Gastrocnemius medialis (tissue), 4 donors: Measurements from ENCODE around the gene DSP. TPM values are rescaled to one million over a fixed set of nuclear protein-coding genes. Genes with fewer than 3 reads are reported as not detected.

Source experiments
- ATAC-seq, 2 donors: fragments of 150-250 bp; one replicate each; pipeline ENCODE4 v1.9.1; 2016
- DNase-seq, 2 donors: peaks; one replicate each; pipeline ENCODE4 v3.0.0-alpha.2; 2019
- H3K27ac ChIP-seq, 4 donors: fragments of 200-600 bp; sonication (generic); 1 replicate in 1 of 4; 2 replicates in 3 of 4; pipeline ENCODE4 v1.5.1; 2016 to 2018; ENCODE audit warnings: mild to moderate bottlenecking in 2 of 4, moderate library complexity in 1 of 4
- H3K27me3 ChIP-seq, 3 donors: fragments of 200-600 bp; sonication (generic) in 2 of 3; 1 replicate in 1 of 3; 2 replicates in 2 of 3; pipeline versions ENCODE4 v1.5.1 to v1.6.0; 2016 to 2019; ENCODE audit warnings: mild to moderate bottlenecking in 1 of 3, moderate library complexity in 1 of 3
- H3K36me3 ChIP-seq, 2 donors: fragments of 200-600 bp; sonication (generic) in 1 of 2; one replicate each; pipeline ENCODE4 v1.5.1; 2017 to 2018
- H3K4me1 ChIP-seq, 2 donors: fragments of 200-600 bp; sonication (generic) in 1 of 2; one replicate each; pipeline ENCODE4 v1.5.1; 2016 to 2017; ENCODE audit warnings: mild to moderate bottlenecking in 2 of 2
- H3K4me3 ChIP-seq, 4 donors: fragments of 200-600 bp; sonication (generic) in 3 of 4; 1 replicate in 1 of 4; 2 replicates in 3 of 4; pipeline ENCODE4 v1.5.1; 2016 to 2019; ENCODE audit warnings: mild to moderate bottlenecking in 2 of 4
- H3K9me3 ChIP-seq, 3 donors: fragments of 200-600 bp; sonication (generic) in 2 of 3; 1 replicate in 1 of 3; 2 replicates in 2 of 3; pipeline ENCODE4 v1.5.1; 2016 to 2019
- CTCF ChIP-seq, 5 experiments: fragments of 450-650 bp in 3 of 5; fragments of 200-600 bp in 2 of 5; sonication (generic) in 2 of 5; IDR thresholded peaks in 4 of 5; conservative IDR thresholded peaks in 1 of 5; 1 replicate in 4 of 5; 2 replicates in 1 of 5; pipeline ENCODE4 v1.5.1; 2016 to 2019; ENCODE audit warnings: antibody characterized with exemption in 5 of 5, mild to moderate bottlenecking in 3 of 5, moderate library complexity in 3 of 5
- POLR2A ChIP-seq, 2 donors: fragments of 450-650 bp; IDR thresholded peaks; one replicate each; pipeline ENCODE4 v1.6.1; 2017; ENCODE audit warnings: antibody characterized with exemption in 2 of 2, mild to moderate bottlenecking in 2 of 2, moderate library complexity in 2 of 2
- in situ Hi-C, 4 donors: fragments of 200-750 bp; cut with MboI; loops; one replicate each; pipeline versions ENCODE4 v1.15.0 to v1.8.0; 2017; ENCODE audit warnings: low sequenced_read_pairs in 4 of 4
- intact Hi-C: fragments of 100-400 bp; cut with DNase I; formaldehyde crosslinking; loops from one replicate; pipeline ENCODE4 v1.15.1; 2023; ENCODE audit warnings: low total_unique reads
- total RNA-seq, 4 donors: library from RNA; depleted of rRNA; stranded (reverse); fragments of >200 nt; gene quantifications; one replicate each; pipeline versions ENCODE4 v1.1.0 to v1.2.3, GENCODE V29; 2016

Gene DSP
- total RNA-seq, 4 donors from 2014 or later = 0.31 to 1.1 (median 0.65) TPM

GRCh38 chr6:7615611-7616383 lies 74.3 kb downstream of the DSP start:
- H3K4me1 ChIP-seq = no peaks in the 10 kb centered on the region
- H3K9me3 ChIP-seq = no peaks in the 10 kb centered on the region
- TF ChIP-seq CTCF (IDR thresholded peaks at IDR 0.05 in 4 of 5, conservative IDR thresholded peaks at IDR 0.05 in 1 of 5) (peak; percentile 46 to 67 (median 58)), POLR2A (IDR thresholded peaks at IDR 0.05) (no peak)
- H3K4me3 ChIP-seq = no peak overlapping the region
- no peak overlapping the region for H3K27ac ChIP-seq
- DNase-seq (no peak), ATAC-seq (peak; percentile 47 to 51)
- in situ Hi-C loops (loop anchor here (25.0 kb wide), 2 partner anchors 328 to 928 kb away; no protein-coding TSS in a partner anchor), intact Hi-C loops (loop anchor here (2.0 to 5.0 kb wide), 2 partner anchors 339 to 938 kb away; no protein-coding TSS in a partner anchor)
- H3K36me3 ChIP-seq = peaks cover 0 to 22% of the 10 kb centered on the region in 2 donors
- H3K27me3 ChIP-seq = no peaks in the 10 kb centered on the region

GRCh38 chr6:7617801-7618764 lies 76.6 kb downstream of the DSP start:
- TF ChIP-seq POLR2A (IDR thresholded peaks at IDR 0.05) = no peak
- no peak for TF ChIP-seq CTCF (IDR thresholded peaks at IDR 0.05 in 4 of 5, conservative IDR thresholded peaks at IDR 0.05 in 1 of 5)
- no peaks in the 10 kb centered on the region for H3K4me1 ChIP-seq
- H3K27ac ChIP-seq = no peak overlapping the region
- peaks cover 0 to 5% of the 10 kb centered on the region in 2 donors for H3K36me3 ChIP-seq
- no peak overlapping the region for H3K4me3 ChIP-seq
- intact Hi-C loops (loop anchor here (5.0 kb wide), 1 partner anchor 941 kb away; no protein-coding TSS in a partner anchor), in situ Hi-C loops (loop anchor here (25.0 kb wide), 2 partner anchors 331 to 931 kb away; no protein-coding TSS in a partner anchor)
- no peaks in the 10 kb centered on the region for H3K27me3 ChIP-seq
- ATAC-seq (peak; percentile 18 to 50), DNase-seq (peak; percentile 22 to 37)
- H3K9me3 ChIP-seq = no peaks in the 10 kb centered on the region

- Histone ChIP-seq H3K36me3 (no peaks in the 10 kb centered on the region), H3K27me3 (no peaks in the 10 kb centered on the region), H3K4me1 (no peaks in the 10 kb centered on the region), H3K9me3 (no peaks in the 10 kb centered on the region), H3K4me3 (no peak overlapping the region), H3K27ac (no peak overlapping the region)
- in situ Hi-C loops (loop anchor here (25.0 kb wide), 2 partner anchors 334 to 934 kb away; no protein-coding TSS in a partner anchor), intact Hi-C loops (no loop called here)
- ATAC-seq (no peak), DNase-seq (no peak)
- no peak for TF ChIP-seq POLR2A (IDR thresholded peaks at IDR 0.05)
- no peak for TF ChIP-seq CTCF (IDR thresholded peaks at IDR 0.05 in 4 of 5, conservative IDR thresholded peaks at IDR 0.05 in 1 of 5)
These were observed 80.3 kb downstream of the DSP start for GRCh38 chr6:7621761-7622160.

GRCh38 chr6:7624796-7625710 lies 83.6 kb downstream of the DSP start:
- intact Hi-C loops = no loop called here
- no peaks in the 10 kb centered on the region for H3K4me1 ChIP-seq
- in situ Hi-C loops = loop anchor here (25.0 kb wide), 2 partner anchors 338 to 938 kb away; no protein-coding TSS in a partner anchor
- DNase-seq = no peak
- H3K9me3 ChIP-seq = no peaks in the 10 kb centered on the region
- no peaks in the 10 kb centered on the region for H3K27me3 ChIP-seq
- ATAC-seq = no peak
- TF ChIP-seq POLR2A (IDR thresholded peaks at IDR 0.05) (no peak), CTCF (IDR thresholded peaks at IDR 0.05 in 4 of 5, conservative IDR thresholded peaks at IDR 0.05 in 1 of 5) (no peak)
- H3K27ac ChIP-seq = no peak overlapping the region
- no peaks in the 10 kb centered on the region for H3K36me3 ChIP-seq
- no peak overlapping the region for H3K4me3 ChIP-seq
